Stomach (tissue), 4 donors: ENCODE results near the gene MED10.

ENCODE experiments used
- CTCF ChIP-seq, 7 experiments: fragments of 450-650 bp in 4 of 7; fragments of 200-600 bp in 3 of 7; sonication (generic) in 3 of 7; IDR thresholded peaks; one replicate each; pipeline ENCODE4 v1.5.1; 2016 to 2019; ENCODE audit warnings: antibody characterized with exemption in 7 of 7, control low read depth in 2 of 7, mild to moderate bottlenecking in 1 of 7
- EP300 ChIP-seq: sonication (generic); formaldehyde crosslinking; IDR thresholded peaks from one replicate; pipeline ENCODE4 v1.6.1; 2017; ENCODE audit warnings: antibody characterized with exemption
- POLR2A ChIP-seq, 4 donors: fragments of 450-650 bp; IDR thresholded peaks; one replicate each; pipeline ENCODE4 v1.6.1; 2016; ENCODE audit warnings: antibody characterized with exemption in 4 of 4, control low read depth in 2 of 4, mild to moderate bottlenecking in 1 of 4, moderate library complexity in 1 of 4
- POLR2AphosphoS5 ChIP-seq, 3 donors: sonication (generic); formaldehyde crosslinking; IDR thresholded peaks; one replicate each; pipeline ENCODE4 v1.6.1; 2016; ENCODE audit warnings: antibody characterized with exemption in 3 of 3

- no peak for TF ChIP-seq EP300
- no peak for TF ChIP-seq CTCF (IDR thresholded peaks at IDR 0.05)
- TF ChIP-seq POLR2AphosphoS5 (IDR thresholded peaks at IDR 0.05), result no peak
- TF ChIP-seq POLR2A (IDR thresholded peaks at IDR 0.05), result no peak
Observed at GRCh38 chr5:6419340-6419852, 41.0 kb upstream of the MED10 start.
